Heart left ventricle (tissue), 16 donors: Measurements from ENCODE around the gene SLC12A4. TPM values are rescaled to one million over a fixed set of nuclear protein-coding genes. Genes with fewer than 3 reads are reported as not detected.
A peak's percentile ranks its signal among the peaks of the same experiment; 100 is the strongest.

Source experiments
- ATAC-seq, 4 donors: fragments of 200-7000 bp; cut with Tn5 transposase; one replicate each; pipeline ENCODE4 v1.9.1; 2020 to 2022; ENCODE audit warnings: moderate library complexity in 4 of 4, mild to moderate bottlenecking in 3 of 4, moderate number of reproducible peaks in 1 of 4
- DNase-seq, 5 donors: peaks; one replicate each; pipeline ENCODE4 v3.0.0-alpha.2; 2020
- H3K27ac ChIP-seq, 12 donors: fragments of 200-600 bp; sonication (generic) in 4 of 12; one replicate each; pipeline versions ENCODE4 v1.5.0 to v1.8.0; 2016 to 2022; ENCODE audit warnings: mild to moderate bottlenecking in 2 of 12
- H3K27me3 ChIP-seq, 9 donors: fragments of 200-600 bp; sonication (generic) in 2 of 9; one replicate each; pipeline versions ENCODE4 v1.5.1 to v1.8.0; 2016 to 2022; ENCODE audit warnings: mild to moderate bottlenecking in 3 of 9
- H3K36me3 ChIP-seq, 9 donors: fragments of 200-600 bp; sonication (generic) in 2 of 9; one replicate each; pipeline versions ENCODE4 v1.5.0 to v1.8.0; 2018 to 2022; ENCODE audit warnings: mild to moderate bottlenecking in 2 of 9
- H3K4me1 ChIP-seq, 12 donors: fragments of 200-600 bp; sonication (generic) in 4 of 12; one replicate each; pipeline versions ENCODE4 v1.5.0 to v1.8.0; 2016 to 2022; ENCODE audit warnings: mild to moderate bottlenecking in 3 of 12
- H3K4me3 ChIP-seq, 12 donors: fragments of 200-600 bp; sonication (generic) in 4 of 12; one replicate each; pipeline versions ENCODE4 v1.5.0 to v1.8.0; 2017 to 2022; ENCODE audit warnings: mild to moderate bottlenecking in 9 of 12, moderate library complexity in 4 of 12
- H3K9me3 ChIP-seq, 12 donors: fragments of 200-600 bp; sonication (generic) in 4 of 12; one replicate each; pipeline versions ENCODE4 v1.5.0 to v1.8.0; 2016 to 2022; ENCODE audit warnings: mild to moderate bottlenecking in 1 of 12
- CTCF ChIP-seq, 12 donors: fragments of 200-600 bp; sonication (generic) in 4 of 12; IDR thresholded peaks; one replicate each; pipeline versions ENCODE4 v1.5.0 to v1.8.0; 2018 to 2022; ENCODE audit warnings: antibody characterized with exemption in 12 of 12, mild to moderate bottlenecking in 5 of 12
- POLR2A ChIP-seq, 2 donors: fragments of 450-650 bp; IDR thresholded peaks; one replicate each; pipeline ENCODE4 v1.6.1; 2017; ENCODE audit warnings: antibody characterized with exemption in 2 of 2, mild to moderate bottlenecking in 2 of 2, moderate library complexity in 2 of 2
- WGBS, 4 donors: extraction: QIAGEN DNeasy Blood & Tissue Kit in 2 of 4; methylation state at CpG; one replicate each; pipeline versions ENCODE4 v1.1.5 to v1.1.7; 2013 to 2018; 5-methylcytosine and 5-hydroxymethylcytosine counted together
- intact Hi-C, 10 donors: fragments of 100-400 bp; cut with DNase I; formaldehyde crosslinking; loops; one replicate each; pipeline versions ENCODE4 v1.11.1 to v1.14.2; 2022
- polyA plus RNA-seq, 2 donors: library from polyadenylated mRNA; stranded (reverse); fragments of 200-250 nt; gene quantifications; one replicate each; pipeline ENCODE4 v1.2.3, GENCODE V29; 2013
- total RNA-seq, 9 donors: library from RNA; depleted of rRNA in 2 of 9; stranded (reverse); fragments of >200 nt in 2 of 9; fragmentation: NEBNext Ultra II Directional in 3 of 9; extraction: Animal tissue kit (Norgen Biotek cat#: 25700) in 3 of 9; gene quantifications; one replicate each; pipeline versions ENCODE4 v1.1.0 to v1.2.4, GENCODE V29; 2016 to 2023
- donor health status: ischemic (EF 13 %, LVEDD 7.1; RV severe dilation, severe dysfunction).
- donor health status: healthy with polysubstance abuse.
- donor health status: DM: no; HTN: yes; CAD: no.
- donor health status: DM: no; HTN: no; CAD: no.
- donor health status: ischemic (EF 25% LVEDD 6.9; RV normal size, moderate dysfunction).
- donor health status: ischemic (EF 25% LVEDD 5.7; RV mildly dilated, moderate dysfunction).
- donor health status: healthy.
- donor health status: DM: yes; HTN: yes; CAD: no.
- donor health status: ischemic (EF 35%, LVEDD 5.7; RV mildly dilated, moderate dysfunction).
- donor health status: nonischemic (EF 11% LVEDD 7.7; RV severe dilation, severe dysfunction).
- donor health status: DM: yes; HTN: yes; CAD: no.
- donor health status: PGD.
- donor health status: ischemic (EF 29% LVEDD 5.4; RV normal size, mild dysfunction).
- donor health status: nonischemic (EF 23%, LVEDD 6.1; RV moderate dilation, normal function).

The SLC12A4 gene
- total and polyA plus RNA-seq, 11 donors = 64.6 to 92.2 (median 85.9) TPM

DNA sequence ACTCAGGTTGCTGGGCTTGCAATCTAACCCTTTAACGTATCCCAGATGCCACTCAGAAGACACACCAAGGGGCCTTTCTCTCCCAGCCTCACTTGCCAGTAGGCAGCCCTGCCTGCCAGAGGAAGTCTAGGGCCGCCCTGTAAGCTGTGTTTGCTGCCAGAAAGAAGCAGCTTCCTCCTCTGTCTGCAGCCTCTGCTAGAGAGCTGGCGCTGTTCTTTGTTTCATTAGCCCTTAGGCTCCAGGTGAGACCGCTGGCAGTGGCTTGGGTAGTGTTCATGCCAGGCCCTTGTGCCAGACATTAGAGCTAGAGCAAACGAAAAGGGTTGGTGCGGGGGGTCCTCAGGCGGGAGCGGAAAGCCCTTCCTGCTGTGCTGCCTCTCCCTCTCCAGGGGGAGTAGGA is 45.7 kb downstream of the SLC12A4 start:
- TF ChIP-seq CTCF (IDR thresholded peaks at IDR 0.05) (no peak), POLR2A (IDR thresholded peaks at IDR 0.05) (no peak)
- intact Hi-C loops = loop anchor here in 4 of 10 donors (10.0 kb wide), 1 partner anchor 248 kb away; no protein-coding TSS in a partner anchor
- WGBS, 4 donors = 75 to 85% (median 82%) methylated on average over 7 to 8 of the region's 8 CpGs
- DNase-seq = no peak
- no peaks in the 10 kb centered on the region for H3K9me3 ChIP-seq
- no peak overlapping the region for H3K4me3 ChIP-seq
- H3K27ac ChIP-seq = peak overlapping the region in 2 of 12 donors; percentile 15 to 27
- H3K36me3 ChIP-seq = peaks cover 0 to 23% (median 12%) of the 10 kb centered on the region in 9 donors
- no peaks in the 10 kb centered on the region for H3K27me3 ChIP-seq
- ATAC-seq = no peak
- peaks cover 3 to 89% (median 51%) of the 10 kb centered on the region in 12 donors for H3K4me1 ChIP-seq

- Histone ChIP-seq H3K4me3 (no peak overlapping the region), H3K36me3 (peaks cover 0 to 19% (median 6%) of the 10 kb centered on the region in 9 donors), H3K9me3 (no peaks in the 10 kb centered on the region), H3K27ac (peak overlapping the region in 4 of 12 donors; percentile 10 to 27 (median 18)), H3K27me3 (no peaks in the 10 kb centered on the region), H3K4me1 (peaks cover 3 to 94% (median 56%) of the 10 kb centered on the region in 12 donors)
- no peak for ATAC-seq
- DNase-seq = no peak
- TF ChIP-seq CTCF (IDR thresholded peaks at IDR 0.05) (no peak), POLR2A (IDR thresholded peaks at IDR 0.05) (no peak)
- WGBS, 4 donors = 64 to 75% (median 69%) methylated on average over 5 of the region's 5 CpGs
- intact Hi-C loops = loop anchor here in 4 of 10 donors (10.0 kb wide), 1 partner anchor 247 kb away; no protein-coding TSS in a partner anchor
Measured at GRCh38 chr16:67922221-67922620, 46.2 kb downstream of the SLC12A4 start.

GRCh38 chr16:67919622-67920221 is 48.7 kb downstream of the SLC12A4 start:
- DNase-seq (no peak), ATAC-seq (peak in 3 of 4 donors; percentile 27 to 35 (median 27))
- Histone ChIP-seq H3K9me3 (no peaks in the 10 kb centered on the region), H3K4me1 (peaks cover 0 to 98% (median 54%) of the 10 kb centered on the region in 12 donors), H3K27me3 (no peaks in the 10 kb centered on the region), H3K27ac (peak overlapping the region in 7 of 12 donors; percentile 4 to 39 (median 26)), H3K4me3 (no peak overlapping the region), H3K36me3 (peaks cover 0 to 38% (median 5%) of the 10 kb centered on the region in 9 donors)
- TF ChIP-seq POLR2A (IDR thresholded peaks at IDR 0.05) = no peak
- peak in 7 of 12 donors; percentile 10 to 52 (median 20) for TF ChIP-seq CTCF (IDR thresholded peaks at IDR 0.05)
- 55 to 73% (median 62%) methylated on average over 6 of the region's 6 CpGs for WGBS, 4 donors
- intact Hi-C loops = loop anchor here in 4 of 10 donors (5.0 to 10.0 kb wide), 2 partner anchors 102 to 245 kb away; no protein-coding TSS in a partner anchor

GRCh38 chr16:67917852-67918236 is 50.6 kb downstream of the SLC12A4 start:
- Histone ChIP-seq H3K27ac (peak overlapping the region in 11 of 12 donors; percentile 31 to 76 (median 64)), H3K27me3 (no peaks in the 10 kb centered on the region), H3K4me1 (peaks cover 0 to 83% (median 51%) of the 10 kb centered on the region in 12 donors), H3K4me3 (no peak overlapping the region), H3K9me3 (no peaks in the 10 kb centered on the region), H3K36me3 (peaks cover 0 to 32% (median 6%) of the 10 kb centered on the region in 9 donors)
- TF ChIP-seq POLR2A (IDR thresholded peaks at IDR 0.05) (no peak), CTCF (IDR thresholded peaks at IDR 0.05) (no peak)
- DNase-seq (no peak), ATAC-seq (peak in 3 of 4 donors; percentile 19 to 69 (median 40))
- intact Hi-C loops = loop anchor here in 1 of 10 donors (5.0 kb wide), 1 partner anchor 101 kb away; no protein-coding TSS in a partner anchor
- WGBS, 4 donors = 51 to 76% (median 59%) methylated on average over 4 of the region's 4 CpGs
